Esophagus squamous epithelium (tissue), 5 donors: Measurements from ENCODE around the gene NDUFV1. TPM values are rescaled to one million over a fixed set of nuclear protein-coding genes. Genes with fewer than 3 reads are reported as not detected.
"Not testable (repeated sequence)": the region's sequence is repeated elsewhere in the genome, so short reads cannot be mapped to it uniquely, and the experiment has no call there.

Experiments used
- DNase-seq: peaks from one replicate; lab custom pipeline; 2025; lab: John Stamatoyannopoulos, UW
- H3K27ac ChIP-seq, 4 donors: fragments of 200-600 bp; sonication (generic); one replicate each; pipeline ENCODE4 v1.5.1; 2016 to 2019; ENCODE audit warnings: mild to moderate bottlenecking in 1 of 4
- H3K27me3 ChIP-seq, 4 donors: fragments of 200-600 bp; sonication (generic); 1 replicate in 3 of 4; 2 replicates in 1 of 4; pipeline versions ENCODE4 v1.5.1 to v1.6.0; 2017 to 2021; ENCODE audit warnings: antibody characterized with exemption in 1 of 4
- H3K36me3 ChIP-seq, 3 donors: fragments of 200-600 bp; sonication (generic); one replicate each; pipeline ENCODE4 v1.5.1; 2016 to 2019
- H3K4me1 ChIP-seq, 3 donors: fragments of 200-600 bp; sonication (generic); one replicate each; pipeline ENCODE4 v1.5.1; 2017 to 2019
- H3K4me3 ChIP-seq, 4 donors: fragments of 200-600 bp; sonication (generic); 1 replicate in 3 of 4; 2 replicates in 1 of 4; pipeline ENCODE4 v1.5.1; 2016 to 2019; ENCODE audit warnings: mild to moderate bottlenecking in 2 of 4, moderate library complexity in 1 of 4
- H3K9me3 ChIP-seq, 3 donors: fragments of 200-600 bp; sonication (generic); one replicate each; pipeline ENCODE4 v1.5.1; 2016 to 2019
- POLR2A ChIP-seq, 4 donors: fragments of 450-650 bp; IDR thresholded peaks; one replicate each; pipeline ENCODE4 v1.6.1; 2017; ENCODE audit warnings: antibody characterized with exemption in 4 of 4, mild to moderate bottlenecking in 4 of 4, moderate library complexity in 3 of 4
- WGBS, 2 donors: methylation state at CpG; one replicate each; pipeline ENCODE4 v1.1.5; 2018; 5-methylcytosine and 5-hydroxymethylcytosine counted together
- intact Hi-C: fragments of 100-400 bp; cut with DNase I; formaldehyde crosslinking; loops from one replicate; pipeline ENCODE4 v1.15.0; 2022
- total RNA-seq, 4 donors: library from RNA; depleted of rRNA; stranded (reverse); fragments of >200 nt; gene quantifications; one replicate each; pipeline ENCODE4 v1.1.0, GENCODE V29; 2016
- TF ChIP-seq, protein P1 (sequence below), 6 experiments: fragments of 450-650 bp in 4 of 6; fragments of 200-600 bp in 2 of 6; sonication (generic) in 2 of 6; IDR thresholded peaks; one replicate each; pipeline ENCODE4 v1.5.1; 2016 to 2019; ENCODE audit warnings: antibody characterized with exemption in 6 of 6, mild to moderate bottlenecking in 4 of 6, moderate library complexity in 4 of 6
- donor health status: DM: yes; HTN: yes; CAD: no.

The NDUFV1 gene
- total RNA-seq, 4 donors from 2014 or later = 206 to 260 (median 254) TPM

DNA sequence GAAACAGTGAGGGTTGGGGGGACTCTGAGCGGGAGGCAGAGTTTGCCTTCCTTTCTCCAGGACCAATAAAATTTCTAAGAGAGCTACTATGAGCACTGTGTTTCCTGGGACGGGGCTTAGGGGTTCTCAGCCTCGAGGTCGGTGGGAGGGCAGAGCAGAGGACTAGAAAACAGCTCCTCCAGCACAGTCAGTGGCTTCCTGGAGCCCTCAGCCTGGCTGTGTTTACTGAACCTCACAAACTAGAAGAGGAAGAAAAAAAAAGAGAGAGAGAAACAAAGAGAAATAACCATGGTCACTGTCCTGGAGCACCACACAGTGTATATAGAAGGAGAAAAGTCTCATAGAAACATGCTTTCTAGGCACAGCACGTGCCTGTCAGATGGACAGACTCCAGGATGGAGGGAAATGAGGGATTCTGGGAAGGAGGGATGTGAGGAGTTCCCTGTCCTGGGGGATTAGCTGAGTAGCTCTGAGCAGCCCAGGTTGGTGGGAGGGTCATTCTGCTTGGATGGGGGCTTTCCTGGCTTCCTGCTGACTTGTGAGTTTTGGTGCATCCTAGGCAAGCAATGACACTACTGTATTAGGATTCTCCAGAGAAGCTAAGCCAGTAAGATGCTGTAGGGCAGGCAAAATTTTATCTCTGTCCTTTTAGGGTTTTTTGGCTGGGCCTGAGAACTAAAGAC is 20.0 kb upstream of the NDUFV1 start:
- no peak for DNase-seq
- intact Hi-C loops = no loop called here
- Histone ChIP-seq H3K4me3 (peak overlapping the region in 1 of 4 donors; percentile 74), H3K27me3 (no peaks in the 10 kb centered on the region), H3K27ac (peak overlapping the region; percentile 97 to 100 (median 99)), H3K4me1 (peaks cover 30 to 61% (median 30%) of the 10 kb centered on the region in 3 donors), H3K9me3 (no peaks in the 10 kb centered on the region), H3K36me3 (peaks cover 0 to 47% (median 15%) of the 10 kb centered on the region in 3 donors)
- WGBS, 2 donors = 78 to 83% methylated on average over 4 of the region's 5 CpGs
- TF ChIP-seq, protein P1, sequence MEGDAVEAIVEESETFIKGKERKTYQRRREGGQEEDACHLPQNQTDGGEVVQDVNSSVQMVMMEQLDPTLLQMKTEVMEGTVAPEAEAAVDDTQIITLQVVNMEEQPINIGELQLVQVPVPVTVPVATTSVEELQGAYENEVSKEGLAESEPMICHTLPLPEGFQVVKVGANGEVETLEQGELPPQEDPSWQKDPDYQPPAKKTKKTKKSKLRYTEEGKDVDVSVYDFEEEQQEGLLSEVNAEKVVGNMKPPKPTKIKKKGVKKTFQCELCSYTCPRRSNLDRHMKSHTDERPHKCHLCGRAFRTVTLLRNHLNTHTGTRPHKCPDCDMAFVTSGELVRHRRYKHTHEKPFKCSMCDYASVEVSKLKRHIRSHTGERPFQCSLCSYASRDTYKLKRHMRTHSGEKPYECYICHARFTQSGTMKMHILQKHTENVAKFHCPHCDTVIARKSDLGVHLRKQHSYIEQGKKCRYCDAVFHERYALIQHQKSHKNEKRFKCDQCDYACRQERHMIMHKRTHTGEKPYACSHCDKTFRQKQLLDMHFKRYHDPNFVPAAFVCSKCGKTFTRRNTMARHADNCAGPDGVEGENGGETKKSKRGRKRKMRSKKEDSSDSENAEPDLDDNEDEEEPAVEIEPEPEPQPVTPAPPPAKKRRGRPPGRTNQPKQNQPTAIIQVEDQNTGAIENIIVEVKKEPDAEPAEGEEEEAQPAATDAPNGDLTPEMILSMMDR (IDR thresholded peaks at IDR 0.05) = no peak
- TF ChIP-seq POLR2A (IDR thresholded peaks at IDR 0.05) = no peak

DNA sequence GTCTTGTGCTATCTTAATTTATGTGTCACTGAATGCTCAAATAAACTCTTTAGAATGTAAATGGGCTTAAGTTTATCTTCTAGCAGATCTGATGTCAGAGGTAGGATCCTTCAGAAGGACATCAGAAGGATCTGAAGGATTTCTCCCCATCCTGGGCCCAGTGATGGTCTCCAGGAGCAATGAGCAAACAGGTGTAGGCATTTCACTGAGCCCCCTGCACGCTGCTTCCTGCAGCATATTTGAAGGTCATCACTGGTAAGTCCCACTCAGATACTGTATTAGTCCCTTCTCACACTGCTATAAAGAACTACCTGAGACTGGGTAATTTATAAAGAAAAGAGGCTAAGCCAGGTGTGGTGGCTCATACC is 18.6 kb upstream of the NDUFV1 start:
- Histone ChIP-seq H3K4me1 (peaks cover 26 to 54% (median 27%) of the 10 kb centered on the region in 3 donors), H3K27me3 (no peaks in the 10 kb centered on the region), H3K27ac (peak overlapping the region in 2 of 4 donors; percentile 97 to 99), H3K4me3 (no peak overlapping the region), H3K36me3 (peaks cover 0 to 47% (median 15%) of the 10 kb centered on the region in 3 donors), H3K9me3 (no peaks in the 10 kb centered on the region)
- TF ChIP-seq, protein P1 (IDR thresholded peaks at IDR 0.05) = no peak
- no peak for TF ChIP-seq POLR2A (IDR thresholded peaks at IDR 0.05)
- intact Hi-C loops = no loop called here
- 100% methylated on average over 1 of the region's 1 CpG for WGBS, 2 donors
- no peak for DNase-seq

DNA sequence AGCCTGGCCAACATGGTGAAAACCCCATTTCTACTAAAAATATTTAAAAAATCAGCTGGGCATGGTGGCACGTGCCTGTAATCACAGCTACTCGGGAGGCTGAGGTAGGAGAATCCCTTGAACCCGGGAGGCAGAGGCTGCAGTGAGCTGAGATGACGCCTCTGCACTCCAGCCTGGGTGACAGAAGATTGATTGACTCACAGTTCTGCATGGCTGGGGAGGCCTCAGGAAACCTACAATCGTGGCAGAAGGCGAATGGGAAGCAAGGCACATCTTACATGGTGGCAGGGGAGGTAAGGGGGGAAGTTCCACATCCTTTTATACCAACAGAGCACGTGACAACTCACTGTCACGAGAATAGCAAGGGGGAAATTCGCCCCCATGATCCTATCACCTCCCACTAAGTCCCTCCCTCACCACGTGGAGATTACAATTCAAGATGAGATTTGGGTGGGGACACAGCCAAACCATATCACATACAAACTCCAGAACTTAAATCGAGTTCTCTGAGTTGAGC is 17.8 kb upstream of the NDUFV1 start:
- H3K4me3 ChIP-seq, DNase-seq, H3K27me3 ChIP-seq, H3K9me3 ChIP-seq, H3K27ac ChIP-seq, intact Hi-C loops: not testable (repeated sequence)
- peaks cover 0 to 47% (median 15%) of the 10 kb centered on the region in 3 donors for H3K36me3 ChIP-seq
- peaks cover 26 to 62% (median 34%) of the 10 kb centered on the region in 3 donors for H3K4me1 ChIP-seq
- 71 to 72% methylated on average over 4 to 5 of the region's 11 CpGs for WGBS, 2 donors

DNA sequence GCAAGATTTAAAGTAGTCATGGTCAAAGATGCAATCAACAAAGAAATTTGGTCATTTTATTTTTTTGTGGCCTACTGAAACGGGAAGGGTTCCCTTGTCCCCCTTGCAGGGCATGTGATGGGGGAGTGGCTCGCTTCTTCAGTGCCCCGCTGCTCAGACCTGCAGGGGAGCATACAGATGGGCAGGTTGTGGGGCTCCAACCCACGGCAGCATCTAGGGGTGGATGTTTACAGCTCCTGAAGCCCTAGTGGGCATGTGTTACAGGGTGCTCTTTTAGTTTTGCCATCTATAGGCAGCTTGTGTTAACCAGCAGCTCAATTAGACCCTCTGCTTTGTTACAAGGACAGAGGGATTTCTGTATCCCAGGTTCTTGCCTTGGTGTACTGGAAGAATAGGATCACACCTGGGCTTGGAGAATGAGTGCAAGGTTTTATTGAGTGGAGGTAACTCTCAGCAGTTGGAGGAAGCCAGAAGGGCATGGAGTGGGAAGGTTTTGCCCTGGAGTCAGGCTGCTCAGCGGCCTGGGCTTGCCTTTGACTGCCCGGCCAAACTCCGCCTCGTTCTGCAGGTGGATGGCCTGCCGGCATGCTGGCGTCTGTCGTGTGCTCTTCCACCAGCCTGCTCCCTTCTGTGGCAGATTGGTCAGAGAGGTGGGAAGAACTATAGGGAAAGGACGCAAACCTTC is 13.7 kb upstream of the NDUFV1 start:
- no peak for DNase-seq
- Histone ChIP-seq H3K27me3 (no peaks in the 10 kb centered on the region), H3K4me1 (peaks cover 0 to 30% (median 13%) of the 10 kb centered on the region in 3 donors), H3K27ac (peak overlapping the region; percentile 19 to 70 (median 52)), H3K36me3 (peaks cover 0 to 13% (median 0%) of the 10 kb centered on the region in 3 donors), H3K4me3 (no peak overlapping the region), H3K9me3 (no peaks in the 10 kb centered on the region)
- intact Hi-C loops = no loop called here
- TF ChIP-seq, protein P1 (IDR thresholded peaks at IDR 0.05) = no peak
- TF ChIP-seq POLR2A (IDR thresholded peaks at IDR 0.05) = no peak
- WGBS, 2 donors = 30 to 40% methylated on average over 8 to 9 of the region's 12 CpGs

DNA sequence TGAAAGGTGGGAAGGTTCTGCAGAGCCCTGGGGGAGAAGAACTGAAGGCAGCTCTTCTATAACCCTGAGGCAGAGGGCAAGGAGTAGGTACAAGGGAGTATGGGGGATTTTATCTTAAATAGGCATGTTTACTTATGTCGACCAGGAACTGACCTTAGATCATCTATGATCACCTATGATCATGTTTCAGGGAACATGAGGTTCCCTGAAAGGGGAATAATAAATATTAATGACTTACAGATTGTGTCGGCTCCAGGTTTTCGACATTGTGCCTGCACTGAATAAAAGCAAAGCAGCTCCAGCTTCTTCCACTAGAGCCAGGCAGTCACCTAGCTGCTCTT is 13.2 kb upstream of the NDUFV1 start:
- Histone ChIP-seq H3K27me3 (peaks cover 0 to 3% (median 0%) of the 10 kb centered on the region in 4 donors), H3K9me3 (no peaks in the 10 kb centered on the region), H3K4me3 (no peak overlapping the region), H3K36me3 (peaks cover 0 to 8% (median 0%) of the 10 kb centered on the region in 3 donors), H3K27ac (peak overlapping the region; percentile 19 to 70 (median 52)), H3K4me1 (peaks cover 0 to 25% (median 13%) of the 10 kb centered on the region in 3 donors)
- no peak for TF ChIP-seq POLR2A (IDR thresholded peaks at IDR 0.05)
- TF ChIP-seq, protein P1 (IDR thresholded peaks at IDR 0.05) = no peak
- intact Hi-C loops = no loop called here
- 21 to 39% methylated on average over 3 of the region's 3 CpGs for WGBS, 2 donors
- no peak for DNase-seq
